DND-41 (cell line): Measurements from ENCODE around the gene SCGB1D2.

ENCODE experiments used
- EZH2 ChIP-seq: IDR thresholded peaks from 3 replicates; pipeline ENCODE4 v1.6.1; 2012; ENCODE audit warnings: borderline replicate concordance, low read depth, mild to moderate bottlenecking, moderate library complexity, low read length, inconsistent platforms; ENCODE audit not compliant: severe bottlenecking
- TF ChIP-seq, protein P1 (sequence below): IDR thresholded peaks from 2 replicates; pipeline ENCODE4 v1.5.1; 2012; ENCODE audit warnings: borderline replicate concordance, low read length, moderate library complexity, mild to moderate bottlenecking; ENCODE audit not compliant: poor library complexity, severe bottlenecking; ENCODE audit errors: extremely low read depth

DNA sequence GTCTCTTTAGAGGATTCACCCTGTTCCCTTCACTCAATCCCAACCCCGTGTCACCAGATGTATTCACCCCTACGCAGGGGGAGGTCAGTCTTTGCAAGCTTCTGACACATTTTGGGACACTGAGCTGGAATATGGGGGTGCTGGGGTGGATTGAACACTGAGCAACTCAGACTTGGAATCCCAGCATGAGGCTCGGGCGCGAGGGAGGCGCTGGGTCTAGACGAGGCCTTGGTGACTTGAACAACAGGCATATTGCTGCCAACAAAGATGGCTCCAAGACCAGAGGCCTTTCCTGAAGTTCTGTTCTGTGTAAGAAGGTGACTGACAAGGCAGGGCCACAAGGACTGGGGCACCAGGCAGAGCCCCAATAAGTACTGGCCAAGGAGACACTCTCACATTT is 36.6 kb upstream of the SCGB1D2 start:
- TF ChIP-seq, protein P1, sequence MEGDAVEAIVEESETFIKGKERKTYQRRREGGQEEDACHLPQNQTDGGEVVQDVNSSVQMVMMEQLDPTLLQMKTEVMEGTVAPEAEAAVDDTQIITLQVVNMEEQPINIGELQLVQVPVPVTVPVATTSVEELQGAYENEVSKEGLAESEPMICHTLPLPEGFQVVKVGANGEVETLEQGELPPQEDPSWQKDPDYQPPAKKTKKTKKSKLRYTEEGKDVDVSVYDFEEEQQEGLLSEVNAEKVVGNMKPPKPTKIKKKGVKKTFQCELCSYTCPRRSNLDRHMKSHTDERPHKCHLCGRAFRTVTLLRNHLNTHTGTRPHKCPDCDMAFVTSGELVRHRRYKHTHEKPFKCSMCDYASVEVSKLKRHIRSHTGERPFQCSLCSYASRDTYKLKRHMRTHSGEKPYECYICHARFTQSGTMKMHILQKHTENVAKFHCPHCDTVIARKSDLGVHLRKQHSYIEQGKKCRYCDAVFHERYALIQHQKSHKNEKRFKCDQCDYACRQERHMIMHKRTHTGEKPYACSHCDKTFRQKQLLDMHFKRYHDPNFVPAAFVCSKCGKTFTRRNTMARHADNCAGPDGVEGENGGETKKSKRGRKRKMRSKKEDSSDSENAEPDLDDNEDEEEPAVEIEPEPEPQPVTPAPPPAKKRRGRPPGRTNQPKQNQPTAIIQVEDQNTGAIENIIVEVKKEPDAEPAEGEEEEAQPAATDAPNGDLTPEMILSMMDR, result no peak
- no peak for TF ChIP-seq EZH2
